PC-3 (cell line): ENCODE data around the gene SIPA1L2.
"Not testable (repeated sequence)": the region's sequence is repeated elsewhere in the genome, so short reads cannot be mapped to it uniquely, and the experiment has no call there.

Experiments used
- CTCF ChIP-seq: fragments of 300-600 bp; sonication (generic); conservative IDR thresholded peaks from 2 replicates; pipeline ENCODE4 v1.5.1; 2017; ENCODE audit warnings: antibody characterized with exemption, low read depth, mild to moderate bottlenecking, low read length
- EZH2 ChIP-seq: fragments of 300-600 bp; sonication (generic); IDR thresholded peaks from one replicate; pipeline ENCODE4 v1.6.1; 2017; ENCODE audit warnings: antibody characterized with exemption, mild to moderate bottlenecking, low read length; ENCODE audit not compliant: unreplicated experiment
- EZH2phosphoT487 ChIP-seq: fragments of 300-600 bp; sonication (generic); IDR thresholded peaks from 2 replicates; pipeline ENCODE4 v1.6.1; 2018; ENCODE audit warnings: mild to moderate bottlenecking, antibody characterized with exemption, low read length, borderline replicate concordance

- not testable (repeated sequence) for TF ChIP-seq CTCF, EZH2, EZH2phosphoT487
Observed at GRCh38 chr1:232610902-232611745, 18.8 kb downstream of the SIPA1L2 start.
